KMS-11 (cell line): Measurements from ENCODE around the gene KLHL42.

Experiments used
- H2AFZ ChIP-seq: fragments of 200-600 bp; sonication (generic); 2 replicates; pipeline ENCODE4 v1.6.1; 2016; ENCODE audit warnings: antibody characterized with exemption, mixed run types, low read depth
- H3K27ac ChIP-seq: fragments of 200-600 bp; sonication (generic); 2 replicates; pipeline ENCODE4 v1.6.1; 2016; ENCODE audit warnings: mild to moderate bottlenecking, mixed run types
- H3K27me3 ChIP-seq: fragments of 200-600 bp; sonication (generic); 2 replicates; pipeline ENCODE4 v1.6.1; 2017; ENCODE audit warnings: mild to moderate bottlenecking, low read depth, mixed run types, moderate library complexity; ENCODE audit not compliant: insufficient read depth
- H3K36me3 ChIP-seq: fragments of 200-600 bp; sonication (generic); 2 replicates; pipeline ENCODE4 v1.6.1; 2017; ENCODE audit warnings: mild to moderate bottlenecking, mixed run types; ENCODE audit not compliant: insufficient read depth
- H3K4me1 ChIP-seq: fragments of 200-600 bp; sonication (generic); 2 replicates; pipeline ENCODE4 v1.6.1; 2016; ENCODE audit warnings: mild to moderate bottlenecking, low read depth, mixed run types; ENCODE audit not compliant: poor library complexity, severe bottlenecking
- H3K4me2 ChIP-seq: fragments of 200-600 bp; sonication (generic); 2 replicates; pipeline ENCODE4 v1.7.0; 2016; ENCODE audit warnings: mild to moderate bottlenecking, mixed run types
- H3K4me3 ChIP-seq: fragments of 200-600 bp; sonication (generic); IDR thresholded peaks from 2 replicates; pipeline ENCODE4 v1.6.1; 2017; ENCODE audit warnings: low read depth, low read length, mixed read lengths; ENCODE audit not compliant: insufficient read depth
- H3K79me2 ChIP-seq: fragments of 200-600 bp; sonication (generic); 2 replicates; pipeline ENCODE4 v1.6.1; 2016; ENCODE audit warnings: low read depth, mixed run types; ENCODE audit not compliant: insufficient read depth
- H3K9ac ChIP-seq: fragments of 200-600 bp; sonication (generic); 2 replicates; pipeline ENCODE4 v1.6.1; 2016; ENCODE audit warnings: mild to moderate bottlenecking, mixed run types
- H4K20me1 ChIP-seq: fragments of 200-600 bp; sonication (generic); 2 replicates; pipeline ENCODE4 v1.6.1; 2016; ENCODE audit warnings: mild to moderate bottlenecking, mixed run types; ENCODE audit not compliant: insufficient read depth
- CTCF ChIP-seq: fragments of 200-600 bp; sonication (generic); conservative IDR thresholded peaks from 2 replicates; pipeline ENCODE4 v1.6.1; 2017; ENCODE audit warnings: low read depth, mild to moderate bottlenecking, antibody characterized with exemption, low read length, moderate library complexity, mixed read lengths

The KLHL42 gene

GRCh38 chr12:27824126-27824842 lies 44.3 kb downstream of the KLHL42 start:
- Histone ChIP-seq H3K36me3 (no peaks in the 10 kb centered on the region), H3K4me2 (no peak overlapping the region), H3K79me2 (no peaks in the 10 kb centered on the region), H3K4me3 (no peak overlapping the region), H3K9ac (no peak overlapping the region), H3K27ac (no peak overlapping the region), H2AFZ (no peak overlapping the region), H4K20me1 (no peaks in the 10 kb centered on the region), H3K4me1 (peaks cover 11% of the 10 kb centered on the region), H3K27me3 (no peaks in the 10 kb centered on the region)
- TF ChIP-seq CTCF: no peak

GRCh38 chr12:27826076-27826475 lies 46.0 kb downstream of the KLHL42 start:
- Histone ChIP-seq H3K27ac (no peak overlapping the region), H2AFZ (no peak overlapping the region), H3K36me3 (no peaks in the 10 kb centered on the region), H3K27me3 (no peaks in the 10 kb centered on the region), H3K4me1 (peaks cover 7% of the 10 kb centered on the region), H4K20me1 (no peaks in the 10 kb centered on the region), H3K4me3 (no peak overlapping the region), H3K9ac (no peak overlapping the region), H3K4me2 (no peak overlapping the region), H3K79me2 (no peaks in the 10 kb centered on the region)
- TF ChIP-seq CTCF: no peak

- H3K27ac ChIP-seq: no peak overlapping the region
- no peaks in the 10 kb centered on the region for H3K36me3 ChIP-seq
- no peak overlapping the region for H3K4me3 ChIP-seq
- no peak for TF ChIP-seq CTCF
- H2AFZ ChIP-seq: no peak overlapping the region
- H3K4me1 ChIP-seq: no peaks in the 10 kb centered on the region
- no peak overlapping the region for H3K4me2 ChIP-seq
- H3K27me3 ChIP-seq: no peaks in the 10 kb centered on the region
- H3K9ac ChIP-seq: no peak overlapping the region
- H3K79me2 ChIP-seq: no peaks in the 10 kb centered on the region
- no peaks in the 10 kb centered on the region for H4K20me1 ChIP-seq
These were observed 48.2 kb downstream of the KLHL42 start for GRCh38 chr12:27828196-27828595.

GRCh38 chr12:27838543-27839185 lies 58.6 kb downstream of the KLHL42 start:
- Histone ChIP-seq H3K27me3 (no peaks in the 10 kb centered on the region), H3K9ac (no peak overlapping the region), H3K79me2 (no peaks in the 10 kb centered on the region), H3K4me3 (no peak overlapping the region), H3K27ac (no peak overlapping the region), H3K36me3 (no peaks in the 10 kb centered on the region), H2AFZ (no peak overlapping the region), H4K20me1 (no peaks in the 10 kb centered on the region), H3K4me2 (no peak overlapping the region), H3K4me1 (peaks cover 9% of the 10 kb centered on the region)
- no peak for TF ChIP-seq CTCF
